Measurements from ENCODE around the gene IMPA2.
A peak's percentile ranks its signal among the peaks of the same experiment; 100 is the strongest.
"Not testable (repeated sequence)": the region's sequence is repeated elsewhere in the genome, so short reads cannot be mapped to it uniquely, and the experiment has no call there.

Gene IMPA2

DNA sequence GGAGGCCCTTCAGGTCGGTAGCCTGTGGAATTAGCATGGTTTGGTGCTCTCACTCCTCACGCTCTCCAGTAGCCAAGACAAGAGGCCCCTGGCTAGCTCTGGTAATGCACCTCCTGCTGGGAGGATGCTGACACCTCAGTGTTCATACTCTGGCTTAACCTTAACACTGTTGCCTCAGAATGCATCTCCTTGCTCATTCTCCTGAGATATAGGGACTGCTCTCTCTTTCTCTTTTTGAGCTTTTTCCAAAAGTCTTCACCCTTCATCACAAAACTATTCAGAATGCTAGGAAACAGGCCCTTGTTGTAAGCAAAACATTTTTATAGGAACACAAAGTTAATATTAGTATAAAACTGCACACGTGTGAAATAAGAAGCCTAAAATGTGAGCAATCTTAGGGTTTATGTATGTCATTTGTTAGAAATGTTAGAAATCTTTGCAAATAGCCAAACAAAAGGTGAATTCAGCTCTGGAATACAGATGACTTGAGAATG is 17.3 kb upstream of the IMPA2 start:
- DNase-seq: no peak

DNA sequence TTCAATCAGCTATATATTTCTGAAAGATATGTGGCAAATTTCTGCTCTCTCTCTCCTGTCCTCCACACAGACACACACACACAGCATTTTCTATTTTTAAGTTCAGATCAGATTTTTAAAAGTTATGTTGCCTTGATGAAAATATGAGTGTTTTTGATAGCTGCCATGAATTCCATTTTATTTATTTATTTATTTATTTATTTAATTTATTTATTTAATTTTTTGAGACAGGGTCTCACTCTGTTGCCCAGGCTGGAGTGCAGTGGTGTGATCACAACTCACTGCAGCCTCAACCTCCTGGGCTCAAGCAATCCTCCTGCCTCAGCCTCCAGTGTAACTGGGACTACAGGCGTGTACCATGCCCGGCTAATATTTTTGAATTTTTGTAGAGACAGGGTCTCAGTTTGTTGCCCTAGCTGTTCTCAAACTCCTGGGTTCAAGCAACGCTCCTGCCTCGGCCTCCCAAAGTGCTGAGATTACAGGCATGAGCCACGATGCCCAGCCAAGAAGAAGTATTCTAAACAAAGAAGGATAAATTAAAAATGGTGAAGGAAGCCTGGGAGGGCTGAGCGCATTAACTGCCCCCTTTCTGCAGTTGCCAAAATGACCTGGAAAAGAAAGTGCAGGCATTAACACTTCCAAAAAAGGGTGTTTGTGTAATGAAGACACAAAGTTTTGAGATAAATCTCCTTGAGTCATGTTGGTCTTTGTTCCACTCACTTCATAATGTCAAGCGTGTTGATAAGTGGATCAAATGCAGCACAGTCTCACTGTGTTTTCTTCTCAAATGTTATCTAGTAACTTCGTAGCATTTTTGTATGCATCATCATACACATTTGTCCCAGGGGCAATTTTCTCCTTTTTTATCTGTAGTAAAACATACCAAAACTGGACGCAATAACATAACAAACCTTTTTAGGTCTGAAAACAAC is 11.1 kb upstream of the IMPA2 start:
- no peak for DNase-seq

DNA sequence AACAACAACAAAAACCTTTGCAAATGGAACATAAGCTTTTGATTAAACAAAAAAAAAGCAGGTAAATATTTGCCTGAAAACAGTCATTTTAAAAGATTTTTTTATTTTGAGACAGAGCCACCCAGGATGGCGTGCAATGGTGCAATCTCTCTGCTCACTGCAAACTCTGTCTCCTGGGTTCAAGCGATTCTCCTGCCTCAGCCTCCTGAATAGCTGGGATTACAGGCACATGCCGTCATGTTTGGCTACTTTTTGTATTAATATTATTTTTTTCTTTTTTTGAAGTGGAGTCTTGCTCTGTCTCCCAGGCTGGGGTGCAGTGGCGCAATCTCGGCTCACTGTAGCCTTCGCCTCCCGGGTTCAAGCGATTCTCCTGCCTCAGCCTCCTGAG is 10.5 kb upstream of the IMPA2 start:
- DNase-seq: not testable (repeated sequence)

- DNase-seq: no peak
These were observed 8.7 kb upstream of the IMPA2 start for GRCh38 chr18:11972371-11973174.

DNA sequence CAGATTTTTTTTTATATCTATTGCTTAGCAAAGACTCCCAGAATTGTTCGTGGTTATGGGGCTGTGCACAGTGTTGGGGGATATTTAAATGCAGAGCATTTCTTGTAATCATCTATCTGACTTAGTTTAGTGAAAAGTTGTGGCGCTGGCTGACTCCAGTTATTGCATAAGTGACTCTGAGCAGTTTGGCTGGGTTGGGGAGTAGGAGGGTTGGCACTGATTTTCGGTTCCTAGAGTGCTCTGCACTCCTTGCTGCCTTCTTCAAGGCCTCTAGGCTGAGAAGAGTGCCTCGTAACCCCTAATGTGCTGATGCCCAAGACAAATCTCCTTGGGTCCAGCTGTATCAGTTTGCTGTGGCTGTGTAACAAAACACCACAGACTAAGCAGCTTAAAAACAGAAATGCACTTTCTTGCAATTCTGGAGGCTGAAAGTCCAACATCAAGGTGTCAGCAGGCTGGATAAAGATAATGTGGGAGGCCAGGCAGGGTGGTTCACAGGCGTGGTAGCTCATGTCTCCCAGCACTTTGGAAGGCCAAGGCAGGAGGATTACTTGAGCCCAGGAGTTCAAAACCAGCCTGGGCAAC is 6.5 kb upstream of the IMPA2 start:
- DNase-seq: no peak

DNA sequence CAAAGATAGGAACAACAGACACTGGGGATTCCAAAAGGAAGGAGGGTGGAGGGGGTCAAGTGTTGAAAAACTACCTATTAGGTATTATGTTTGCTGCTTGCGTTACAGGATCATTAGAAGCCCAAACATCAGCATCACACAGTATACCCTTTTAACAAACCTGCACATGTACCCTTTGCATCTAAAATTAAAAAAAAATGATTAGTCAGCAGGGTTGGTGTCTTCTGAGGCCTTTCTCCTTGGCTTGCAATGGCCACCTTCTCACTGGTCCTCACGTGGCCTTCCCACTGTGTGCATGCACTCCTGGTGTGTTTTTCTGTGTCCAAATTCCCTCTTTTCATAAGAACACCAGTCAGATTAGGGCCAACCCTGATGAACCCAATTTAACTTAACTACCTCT is 5.6 kb upstream of the IMPA2 start:
- no peak for DNase-seq

- no peak for DNase-seq
These were observed 4.8 kb upstream of the IMPA2 start for GRCh38 chr18:11976315-11977152.

- no peak for DNase-seq
These were observed 4.2 kb upstream of the IMPA2 start for GRCh38 chr18:11977153-11977466.

- no peak for DNase-seq
These were observed 2.4 kb upstream of the IMPA2 start for GRCh38 chr18:11978956-11979355.

DNA sequence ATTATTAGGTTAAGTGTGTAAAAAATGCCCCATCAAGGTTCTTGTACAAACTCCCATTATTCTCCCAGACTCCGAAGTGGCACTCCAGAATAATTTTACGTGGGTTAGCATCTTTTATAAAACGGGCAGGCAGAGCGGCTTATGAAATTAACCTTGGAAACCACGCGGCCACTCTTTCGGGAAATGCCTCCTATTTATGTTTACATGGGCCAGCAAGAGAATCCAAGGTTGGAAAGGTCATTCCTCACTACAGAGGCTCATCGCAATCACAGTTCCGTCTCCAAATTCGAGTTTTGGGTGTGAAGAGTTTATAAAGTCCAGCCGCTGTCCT is 1.2 kb upstream of the IMPA2 start:
- no peak for DNase-seq

- peak; percentile 90 for DNase-seq
These were observed 664 bp upstream of the IMPA2 start for GRCh38 chr18:11980494-11981191.

DNA sequence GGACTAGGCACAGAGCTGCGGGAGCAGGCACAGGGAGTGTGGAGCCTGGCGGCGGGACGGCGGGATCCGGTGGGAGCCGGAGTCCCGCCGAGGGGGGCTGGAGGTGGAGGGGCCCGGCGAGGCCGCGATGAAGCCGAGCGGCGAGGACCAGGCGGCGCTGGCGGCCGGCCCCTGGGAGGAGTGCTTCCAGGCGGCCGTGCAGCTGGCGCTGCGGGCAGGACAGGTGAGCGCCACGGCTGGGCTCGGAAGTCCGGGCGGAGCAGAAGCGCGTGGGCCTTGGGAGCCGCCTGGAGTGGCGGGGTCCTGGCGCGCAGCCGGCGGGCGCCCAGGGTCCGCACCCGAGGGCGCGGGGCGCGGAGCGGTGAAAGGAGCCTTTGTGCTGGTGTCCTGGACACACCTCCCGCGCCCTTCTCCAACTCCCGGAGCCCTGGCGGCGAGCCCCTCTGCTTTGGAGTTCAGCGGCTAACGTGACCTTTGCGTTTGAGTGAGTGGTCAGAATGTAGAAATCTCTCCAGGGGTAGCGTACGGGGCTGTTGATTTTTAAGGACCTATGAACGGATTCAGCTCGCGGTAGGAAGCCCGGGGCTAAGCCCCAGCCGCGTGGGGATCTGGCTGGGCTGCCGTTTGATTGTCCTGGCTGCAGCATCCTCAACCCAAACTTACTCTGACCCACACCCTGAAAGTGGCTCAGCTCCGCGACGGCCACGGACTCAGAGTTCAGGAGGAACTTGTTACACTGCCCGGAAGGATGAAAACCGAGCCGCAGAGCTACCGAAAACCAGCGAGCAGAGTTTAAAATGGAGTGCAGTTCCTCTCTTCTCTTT is 448 bp downstream of the IMPA2 start:
- DNase-seq: peak; percentile 35

DNA sequence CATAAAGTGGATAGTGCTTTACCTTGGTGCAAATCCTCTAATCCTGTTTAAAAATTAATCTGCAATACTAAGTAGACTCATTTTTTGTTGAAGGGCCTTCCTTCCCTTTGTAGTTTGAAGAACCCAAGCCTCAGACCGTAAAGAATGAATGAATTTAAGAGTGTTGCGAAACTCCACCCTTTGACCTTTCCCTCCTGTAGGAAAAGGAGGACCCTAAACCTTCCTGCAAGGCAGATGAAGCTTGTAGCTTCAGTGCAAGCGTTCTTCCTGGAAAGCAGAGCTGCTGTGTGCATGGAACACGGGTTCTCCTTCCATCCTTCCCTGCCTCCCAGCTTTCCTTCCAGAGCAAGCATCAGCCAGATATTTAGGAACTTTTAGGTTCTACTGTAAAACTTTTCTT is 1.7 kb downstream of the IMPA2 start:
- DNase-seq: no peak

DNA sequence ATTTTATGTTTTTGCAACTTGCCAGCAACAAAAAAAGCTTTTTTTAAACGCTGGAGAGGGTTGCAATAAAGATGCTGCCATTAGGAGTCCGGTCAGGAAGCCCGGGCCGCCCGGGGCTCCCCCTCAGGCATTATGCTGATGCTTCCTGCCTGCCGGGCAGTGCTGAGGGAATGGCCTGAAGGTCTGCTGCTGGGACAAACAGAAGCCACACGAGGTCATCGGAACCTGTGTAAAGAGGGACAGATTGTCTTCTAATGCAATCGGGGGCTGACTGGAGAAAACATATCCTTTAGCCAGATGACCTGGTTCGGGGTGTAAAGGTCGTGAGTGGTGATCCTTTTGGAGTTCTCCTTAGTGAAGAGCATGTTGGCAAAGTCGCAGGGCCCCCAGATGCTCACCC is 2.3 kb downstream of the IMPA2 start:
- DNase-seq: no peak

DNA sequence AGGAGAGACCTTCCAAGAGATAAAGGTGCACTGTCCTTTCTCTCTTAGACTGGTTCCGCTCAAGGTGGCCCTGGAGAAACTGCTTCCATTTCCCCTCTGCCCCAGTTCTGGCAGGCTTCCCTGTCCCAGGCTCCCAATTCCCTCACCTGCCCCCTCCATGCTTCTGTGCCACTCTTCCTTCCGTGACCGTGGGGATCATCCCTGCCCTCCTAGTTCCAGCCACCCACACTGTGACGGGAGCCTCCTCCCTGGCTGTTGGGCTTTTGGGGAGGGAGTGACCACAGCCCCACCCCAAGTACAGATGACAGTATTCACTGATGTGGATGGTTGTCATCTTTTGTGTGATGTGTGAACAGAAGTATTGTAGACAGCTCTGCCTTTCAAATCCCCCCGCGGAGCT is 2.8 kb downstream of the IMPA2 start:
- DNase-seq: no peak

DNA sequence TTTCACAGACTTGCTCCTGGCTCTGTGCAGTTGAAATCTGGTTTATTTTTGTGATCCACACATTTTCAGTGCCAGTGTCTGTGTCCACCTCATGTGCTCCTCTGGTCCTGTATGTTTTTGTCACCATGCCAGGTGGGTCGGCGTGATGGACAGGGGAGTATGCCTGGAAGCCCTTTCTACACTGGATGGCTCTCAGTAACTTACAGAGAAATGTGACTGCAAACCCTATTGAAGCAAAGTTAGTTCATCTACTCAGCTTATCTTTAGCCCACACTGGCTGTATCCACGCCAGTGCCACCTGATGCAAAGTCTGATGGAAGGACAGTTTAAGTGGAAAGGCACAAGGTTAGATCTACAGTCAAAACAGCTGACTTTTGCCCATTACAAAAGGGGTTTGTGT is 4.3 kb downstream of the IMPA2 start:
- DNase-seq: no peak

DNA sequence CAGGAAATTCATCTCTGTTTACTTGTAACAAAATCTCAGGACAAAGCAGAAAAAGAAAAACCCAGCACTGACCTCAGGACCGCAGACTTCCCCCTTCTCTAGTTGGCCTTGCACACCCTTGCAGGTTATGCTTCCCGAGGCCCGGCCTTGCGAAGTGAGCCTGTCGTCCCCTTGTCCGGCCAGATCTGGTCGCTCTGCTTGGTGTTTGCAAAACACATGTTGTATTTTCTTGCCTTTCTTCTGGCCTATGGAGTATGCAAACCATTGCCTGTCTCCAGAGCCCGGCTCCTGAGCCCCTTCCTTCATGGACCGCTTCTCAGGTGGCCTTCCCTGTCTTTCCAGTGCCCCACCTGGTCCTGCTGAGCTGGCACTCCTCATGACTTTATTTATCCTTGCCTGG is 4.8 kb downstream of the IMPA2 start:
- DNase-seq: no peak

DNA sequence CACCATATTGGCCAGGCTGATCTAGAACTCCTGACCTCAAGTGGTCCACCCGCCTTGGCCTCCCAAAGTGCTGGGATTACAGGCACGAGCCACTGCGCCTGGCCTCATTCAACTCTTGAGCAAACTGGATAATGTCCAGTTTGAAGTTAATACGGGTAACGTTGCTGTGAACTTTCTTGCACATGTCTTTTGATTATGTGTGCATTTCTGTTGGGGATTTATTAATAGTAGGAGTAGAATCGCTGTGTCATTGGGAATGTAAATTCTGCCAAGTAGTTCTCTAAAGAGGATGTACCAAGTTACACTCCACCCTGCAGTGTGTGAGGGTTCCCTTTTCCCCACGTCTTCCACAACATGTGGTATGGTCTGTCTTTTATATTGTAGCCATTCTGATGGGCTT is 6.2 kb downstream of the IMPA2 start:
- DNase-seq: peak; percentile 70

GRCh38 chr18:11989174-11989573 is 7.9 kb downstream of the IMPA2 start:
- DNase-seq: no peak

DNA sequence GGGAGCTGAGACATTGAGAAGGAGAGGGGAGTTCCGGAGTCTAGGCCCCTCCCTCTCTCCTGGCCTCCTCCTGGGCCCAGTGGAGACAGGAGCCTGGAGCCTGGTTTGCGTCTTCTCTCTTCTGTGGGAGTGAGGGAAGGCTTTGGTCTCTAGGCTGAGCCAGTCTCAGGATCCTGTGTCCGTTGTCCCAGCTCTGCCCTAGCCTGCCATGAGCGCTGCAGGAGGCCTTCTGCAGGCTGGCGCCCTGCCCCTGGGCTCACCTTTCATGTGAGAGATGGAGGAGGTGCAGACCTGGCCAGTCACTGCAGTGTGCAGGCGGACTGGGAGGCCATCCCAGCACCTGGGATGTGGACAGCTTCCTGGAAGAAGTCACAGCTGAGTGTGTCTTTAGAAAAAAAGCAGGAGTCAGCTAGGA is 8.7 kb downstream of the IMPA2 start:
- no peak for DNase-seq

DNA sequence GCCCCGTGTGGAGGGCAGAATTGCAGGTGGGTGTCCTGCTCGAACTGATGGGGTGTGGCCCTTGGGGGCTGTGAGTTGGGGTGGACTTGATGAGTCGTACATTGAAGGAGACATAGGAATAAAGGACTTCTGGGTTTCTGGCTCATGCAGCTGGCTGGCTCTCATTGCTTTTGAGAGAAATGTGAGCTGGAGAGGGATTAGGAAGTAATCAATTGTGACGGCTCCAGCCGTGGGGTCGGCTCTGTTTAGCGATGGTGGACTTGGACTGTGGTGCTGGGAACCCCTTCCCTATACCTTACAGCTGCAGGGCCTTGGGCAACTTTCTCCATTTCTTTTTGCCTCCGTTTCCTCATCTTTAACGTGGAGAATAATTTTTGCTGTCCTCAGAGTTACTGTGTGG is 9.2 kb downstream of the IMPA2 start:
- DNase-seq: no peak

Data from inflammatory macrophage treated with lipopolysaccharide for 4 hours (primary cell).